Measurements from ENCODE around the gene TMTC2.
"Not testable (repeated sequence)": the region's sequence is repeated elsewhere in the genome, so short reads cannot be mapped to it uniquely, and the experiment has no call there.

Gene TMTC2

DNA sequence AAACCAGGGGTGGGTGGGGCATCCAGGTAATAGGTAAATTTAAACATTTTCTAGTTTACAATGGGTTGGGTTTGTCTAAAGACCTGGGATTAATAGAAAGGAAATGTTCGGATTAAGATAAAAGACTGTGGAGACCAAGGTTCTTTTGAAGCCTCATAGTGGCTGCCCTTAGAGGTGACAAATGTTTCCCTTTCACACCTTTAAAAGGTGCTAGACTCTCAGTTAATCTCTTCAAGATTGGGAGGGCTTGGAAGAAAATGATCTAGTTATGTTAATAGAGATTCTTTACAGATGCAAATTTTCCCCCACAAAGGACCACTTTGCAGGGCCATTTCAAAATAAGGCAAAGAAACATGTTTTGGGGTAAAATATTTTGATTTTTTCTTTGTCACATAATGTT lies 39.0 kb downstream of the TMTC2 start:
- DNase-seq, result no peak

DNA sequence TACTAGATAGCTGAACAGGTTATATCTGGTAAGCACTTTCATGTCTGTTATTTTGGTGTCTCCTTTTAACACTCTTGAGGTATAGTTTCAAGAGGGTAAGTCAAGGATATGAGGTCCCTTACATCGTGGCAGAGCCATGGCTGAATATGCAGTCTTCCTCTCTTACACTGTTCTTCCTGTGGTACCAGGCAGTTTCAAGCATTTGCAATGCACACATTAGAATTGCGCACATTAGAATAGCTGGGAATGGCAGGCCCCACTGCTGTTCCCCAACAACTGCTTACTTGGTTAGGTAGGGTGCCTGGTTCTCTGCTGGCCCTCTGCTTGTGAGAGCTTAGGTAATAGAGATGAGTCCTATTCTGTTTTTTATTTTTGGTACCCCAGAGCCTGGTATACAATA lies 41.2 kb downstream of the TMTC2 start:
- DNase-seq, result no peak

DNA sequence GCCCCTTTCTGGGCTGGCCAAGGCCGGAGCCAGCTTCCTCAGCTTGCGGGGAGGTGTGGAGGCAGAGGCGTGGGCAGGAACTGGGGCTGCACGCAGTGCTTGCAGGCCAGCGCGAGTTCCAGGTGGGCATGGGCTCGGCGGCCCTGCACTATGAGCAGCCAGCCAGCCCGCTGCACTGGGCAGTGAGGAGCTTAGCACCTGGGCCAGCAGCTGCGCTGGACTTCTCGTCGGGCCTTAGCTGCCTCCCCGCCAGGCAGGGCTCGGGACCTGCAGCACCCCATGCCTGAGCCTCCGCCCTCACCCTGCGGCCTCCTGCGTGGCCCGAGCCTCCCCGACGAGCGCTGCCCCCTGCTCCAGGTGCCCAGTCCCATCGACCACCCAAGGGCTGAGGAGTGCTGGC lies 42.0 kb downstream of the TMTC2 start:
- DNase-seq, result no peak

DNA sequence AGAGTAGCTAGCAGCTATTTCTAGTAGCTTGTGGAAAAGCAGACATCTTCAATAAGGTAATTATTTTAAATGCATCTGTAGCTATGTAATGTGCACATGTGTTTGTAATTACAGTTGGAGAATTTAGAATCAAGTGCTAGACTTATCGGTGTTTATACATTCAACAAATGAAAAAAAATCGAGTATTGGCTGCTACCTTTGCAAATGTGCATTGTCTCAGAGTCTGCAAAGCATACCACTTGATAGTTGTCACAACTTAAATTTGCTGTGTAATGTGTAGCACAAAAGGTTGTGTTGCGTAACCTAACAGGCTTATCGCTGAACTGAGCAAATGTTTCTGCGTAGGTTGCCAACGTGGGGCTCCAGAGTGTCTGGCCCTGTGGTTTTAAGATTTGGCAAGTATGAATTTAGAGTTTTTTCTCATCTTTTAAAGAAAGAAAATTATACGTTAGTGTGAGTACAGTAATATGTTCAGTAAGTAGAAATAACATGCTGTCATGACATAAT lies 44.3 kb downstream of the TMTC2 start:
- DNase-seq, result no peak

GRCh38 chr12:82740129-82741000 lies 53.7 kb downstream of the TMTC2 start:
- no peak for DNase-seq

- DNase-seq, result no peak
Observed at GRCh38 chr12:82745063-82745674, 58.5 kb downstream of the TMTC2 start.

DNA sequence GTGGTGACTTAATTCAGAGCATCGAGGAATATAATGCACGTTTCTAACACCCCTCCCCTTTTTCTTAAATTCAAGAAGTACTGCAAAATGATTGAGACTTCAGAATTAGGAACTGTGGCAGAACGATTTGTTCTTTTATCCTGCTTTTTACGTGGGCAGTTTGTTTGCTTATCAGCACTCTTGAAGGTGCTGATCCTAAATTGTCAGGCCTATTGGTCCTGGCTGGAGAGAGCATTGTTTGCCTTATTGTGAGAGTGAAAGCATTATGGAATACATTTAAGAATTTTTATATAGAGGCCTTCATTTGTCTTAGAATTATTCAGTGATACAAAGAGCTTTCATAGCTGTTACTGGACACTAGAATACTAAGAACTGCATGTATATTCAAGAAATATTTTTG lies 59.1 kb downstream of the TMTC2 start:
- DNase-seq, result no peak

DNA sequence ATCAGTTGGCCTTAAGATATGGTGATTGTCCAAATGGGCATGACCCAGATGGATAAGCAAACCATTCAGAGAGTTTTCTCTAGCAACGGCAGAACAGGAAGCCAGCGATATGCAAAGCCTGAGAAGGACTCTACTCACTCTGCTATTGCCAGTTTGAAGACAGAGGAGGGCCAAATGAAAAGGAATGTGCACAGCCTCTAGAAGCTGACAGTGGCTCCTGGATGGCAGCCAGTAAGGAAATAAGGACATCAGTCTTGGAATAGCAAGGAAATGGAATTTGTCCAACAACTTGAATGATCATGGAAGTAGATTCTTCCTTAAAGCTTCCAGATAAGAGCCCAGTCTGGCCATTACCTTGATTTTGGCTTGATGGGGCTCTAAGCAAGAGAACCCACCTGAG lies 60.0 kb downstream of the TMTC2 start:
- no peak for DNase-seq

GRCh38 chr12:82749015-82749414 lies 62.3 kb downstream of the TMTC2 start:
- DNase-seq, result no peak

GRCh38 chr12:82754856-82755255 lies 68.2 kb downstream of the TMTC2 start:
- DNase-seq, result no peak

DNA sequence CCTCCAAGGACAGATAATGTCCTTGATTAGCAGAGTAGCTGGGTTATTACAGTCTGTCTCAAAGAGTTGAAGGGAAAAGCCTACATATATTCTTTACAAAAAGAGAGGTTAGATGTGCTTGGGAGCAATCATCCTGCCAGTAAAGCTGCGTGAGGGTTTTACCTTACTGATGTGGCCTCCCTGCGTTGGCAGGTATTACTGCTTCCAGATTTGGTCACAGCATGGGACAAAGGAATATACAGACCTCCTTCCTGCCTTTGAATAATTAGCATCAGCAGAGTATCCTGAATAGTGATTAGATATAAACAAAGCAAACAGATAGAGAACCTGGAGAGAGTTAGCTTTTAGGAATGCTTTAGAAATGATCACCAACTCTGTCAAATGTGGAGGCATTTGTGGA lies 69.6 kb downstream of the TMTC2 start:
- no peak for DNase-seq

- no peak for DNase-seq
Observed at GRCh38 chr12:82757059-82757458, 70.4 kb downstream of the TMTC2 start.

GRCh38 chr12:82757656-82758055 lies 71.0 kb downstream of the TMTC2 start:
- DNase-seq, result no peak

DNA sequence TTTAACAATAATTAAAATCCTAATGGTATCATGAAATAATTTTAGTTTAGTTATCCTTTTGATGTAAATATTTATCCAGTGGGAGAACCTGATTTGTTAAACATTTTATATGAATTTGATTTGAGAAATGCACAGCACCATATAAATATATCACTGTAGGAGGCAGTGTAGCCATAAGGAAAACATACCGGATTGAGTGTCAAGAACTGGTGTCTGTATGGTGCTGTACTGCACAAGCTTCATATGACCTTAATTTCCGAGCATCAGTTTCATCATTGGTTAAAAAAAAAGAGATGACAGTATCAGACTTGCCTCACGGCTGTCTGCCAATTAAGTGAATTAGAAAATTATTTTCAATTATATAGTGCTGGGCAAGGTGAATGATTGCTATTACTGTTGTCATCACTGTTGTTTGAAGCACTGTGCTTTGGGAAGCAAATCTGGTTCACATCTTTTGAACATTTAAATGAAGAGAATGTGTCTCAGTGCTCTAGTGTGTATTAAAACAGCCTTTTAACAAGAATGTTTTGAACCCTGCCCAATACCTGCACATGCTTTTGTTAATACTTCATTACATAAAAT lies 72.1 kb downstream of the TMTC2 start:
- DNase-seq, result no peak

GRCh38 chr12:82760423-82760822 lies 73.7 kb downstream of the TMTC2 start:
- no peak for DNase-seq

DNA sequence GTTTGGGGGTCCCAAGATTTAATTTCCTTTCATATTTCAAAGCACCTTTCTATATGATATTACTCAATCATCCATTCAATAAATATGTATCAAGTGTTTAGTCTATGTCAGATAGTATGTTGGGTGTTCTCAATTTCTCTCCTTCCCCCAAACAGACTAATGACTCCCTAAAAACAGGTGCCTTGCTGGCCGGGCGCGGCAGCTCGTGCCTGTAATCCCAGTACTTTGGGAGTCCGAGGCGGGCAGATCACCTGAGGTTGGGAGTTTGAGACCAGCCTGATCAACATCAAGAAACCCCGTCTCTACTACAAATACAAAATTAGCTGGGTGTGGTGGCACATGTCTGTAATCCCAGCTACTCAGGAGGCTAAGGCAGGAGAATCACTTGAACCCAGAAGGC lies 78.5 kb downstream of the TMTC2 start:
- DNase-seq, result not testable (repeated sequence)

GRCh38 chr12:82765971-82766705 lies 79.4 kb downstream of the TMTC2 start:
- no peak for DNase-seq

- no peak for DNase-seq
Observed at GRCh38 chr12:82774666-82775065, 88.0 kb downstream of the TMTC2 start.

DNA sequence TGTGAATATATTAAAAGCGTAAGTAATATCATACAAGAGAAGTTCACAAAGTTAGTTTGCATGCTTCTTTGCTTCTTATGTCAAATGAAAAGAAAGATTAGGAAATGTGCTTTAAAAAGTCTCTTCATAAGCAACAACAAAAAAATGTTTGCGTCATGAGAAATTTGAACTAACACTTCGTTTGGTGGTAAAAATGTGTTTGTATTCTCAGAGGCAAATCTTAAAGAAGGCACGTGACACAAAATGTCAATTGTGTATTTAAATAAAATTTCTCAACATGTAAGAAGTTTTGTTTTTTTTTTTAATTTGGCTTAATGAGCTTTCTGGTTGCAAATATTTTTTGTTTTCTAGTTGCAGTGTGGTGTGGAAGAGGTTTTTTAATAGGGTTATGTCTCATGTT lies 93.8 kb downstream of the TMTC2 start:
- DNase-seq, result no peak

DNA sequence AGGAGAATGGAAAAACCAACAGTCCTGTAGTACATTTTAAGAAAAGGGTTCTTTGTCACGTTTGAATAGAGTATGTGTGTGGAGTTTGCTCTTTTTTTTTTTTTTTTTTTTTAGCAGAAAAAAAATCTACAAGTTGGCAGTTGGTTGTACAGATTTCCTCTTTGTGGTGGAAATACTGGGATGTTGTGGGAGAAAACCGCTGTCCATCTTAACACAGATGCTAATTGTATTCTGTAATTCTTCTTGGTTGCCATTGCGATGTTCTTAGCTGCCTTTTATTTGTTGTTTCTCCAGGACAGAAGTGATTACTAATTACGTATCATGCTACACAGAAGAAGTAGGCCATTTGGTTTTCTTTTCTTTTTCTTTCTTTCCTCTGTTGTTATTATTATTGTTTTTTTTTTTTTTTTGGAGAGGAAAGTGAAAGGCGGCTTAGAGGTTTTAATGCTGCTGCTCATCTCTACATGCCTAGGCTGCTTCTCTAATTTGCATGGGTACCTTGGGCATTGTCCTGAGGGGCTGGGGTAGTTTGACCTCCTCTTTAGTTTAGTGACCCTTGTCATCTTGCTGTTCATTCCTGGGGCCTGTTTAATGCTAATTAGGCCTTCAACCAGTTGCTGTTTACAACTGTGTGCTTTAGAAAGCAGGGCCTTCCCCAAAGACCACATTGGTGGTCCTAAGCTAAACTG lies 94.7 kb downstream of the TMTC2 start:
- DNase-seq, result no peak

- DNase-seq, result no peak
Observed at GRCh38 chr12:82783435-82783834, 96.7 kb downstream of the TMTC2 start.

DNA sequence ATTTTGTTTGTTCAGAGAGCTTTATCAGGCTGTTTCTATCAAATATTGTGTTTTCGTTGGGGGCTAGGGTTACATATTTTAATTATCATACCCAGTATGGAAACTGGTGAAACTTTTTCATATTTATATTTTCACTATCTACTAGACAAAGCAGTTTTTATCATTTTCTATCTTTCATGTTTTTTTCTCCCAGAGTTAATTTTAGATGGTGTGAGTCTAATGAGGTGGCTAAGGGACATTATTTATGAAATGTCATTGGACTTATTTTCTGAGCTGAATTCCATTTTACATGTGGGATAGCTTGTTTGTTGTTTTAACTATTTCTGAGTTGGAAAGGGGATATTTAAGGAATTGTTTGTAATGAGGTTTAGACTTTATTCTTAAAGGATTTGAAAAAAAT lies 100.3 kb downstream of the TMTC2 start:
- no peak for DNase-seq
